CD4-positive, alpha-beta T cell treated with Interleukin-15 for 4 hours (primary cell): ENCODE results near the gene ELOVL5.
"Not testable (repeated sequence)": the region's sequence is repeated elsewhere in the genome, so short reads cannot be mapped to it uniquely, and the experiment has no call there.

Source experiments
- DNase-seq: peaks from one replicate; pipeline ENCODE4 v3.0.0-alpha.2; 2020; ENCODE audit warnings: low spot score

ELOVL5 gene

GRCh38 chr6:53348371-53349208, at the start of gene ELOVL5:
ELOVL5 (minus strand) TSS chr6:53348950; CDS start chr6:53295699, 53,251 bp downstream.
- DNase-seq, result peak; percentile 94

- DNase-seq, result no peak
Measured at GRCh38 chr6:53397283-53397682, 48.5 kb upstream of the ELOVL5 start.

GRCh38 chr6:53395986-53396385, 47.2 kb upstream of the ELOVL5 start:
- DNase-seq, result no peak

- DNase-seq, result no peak
Measured at GRCh38 chr6:53394704-53395103, 46.0 kb upstream of the ELOVL5 start.

GRCh38 chr6:53391170-53391569, 42.4 kb upstream of the ELOVL5 start:
- DNase-seq, result no peak

- no peak for DNase-seq
Measured at GRCh38 chr6:53390010-53390409, 41.3 kb upstream of the ELOVL5 start.

- DNase-seq, result not testable (repeated sequence)
Measured at GRCh38 chr6:53388615-53389014, 39.9 kb upstream of the ELOVL5 start.

GRCh38 chr6:53382421-53382820, 33.7 kb upstream of the ELOVL5 start:
- no peak for DNase-seq

GRCh38 chr6:53378208-53378607, 29.5 kb upstream of the ELOVL5 start:
- no peak for DNase-seq

GRCh38 chr6:53377793-53378192, 29.0 kb upstream of the ELOVL5 start:
- no peak for DNase-seq

- DNase-seq, result no peak
Measured at GRCh38 chr6:53377289-53377688, 28.5 kb upstream of the ELOVL5 start.

- no peak for DNase-seq
Measured at GRCh38 chr6:53376661-53377226, 28.0 kb upstream of the ELOVL5 start.

- no peak for DNase-seq
Measured at GRCh38 chr6:53375847-53376246, 27.1 kb upstream of the ELOVL5 start.

- no peak for DNase-seq
Measured at GRCh38 chr6:53373638-53374037, 24.9 kb upstream of the ELOVL5 start.

GRCh38 chr6:53369876-53370515, 21.2 kb upstream of the ELOVL5 start:
- DNase-seq, result no peak

- DNase-seq, result no peak
Measured at GRCh38 chr6:53369051-53369450, 20.3 kb upstream of the ELOVL5 start.

GRCh38 chr6:53366128-53366641, 17.4 kb upstream of the ELOVL5 start:
- DNase-seq, result no peak

GRCh38 chr6:53363341-53364079, 14.8 kb upstream of the ELOVL5 start:
- DNase-seq, result no peak

GRCh38 chr6:53361549-53362031, 12.8 kb upstream of the ELOVL5 start:
- peak; percentile 80 for DNase-seq

- no peak for DNase-seq
Measured at GRCh38 chr6:53360093-53360912, 11.6 kb upstream of the ELOVL5 start.

- no peak for DNase-seq
Measured at GRCh38 chr6:53359843-53360092, 11.0 kb upstream of the ELOVL5 start.
